ENCODE measurements around the gene PPP6R2.
A peak's percentile ranks its signal among the peaks of the same experiment; 100 is the strongest.

PPP6R2 gene

GRCh38 chr22:50477923-50478322 is 134.8 kb downstream of the PPP6R2 start:
- H3K4me3 ChIP-seq (ENCODE audit: low read depth, low read length), result no peak overlapping the region
- TF ChIP-seq CTCF (IDR thresholded peaks at IDR 0.05; ENCODE audit: control insufficient read depth, extremely low read depth, insufficient read depth), result no peak
- no peak for DNase-seq (ENCODE audit: low read depth)

GRCh38 chr22:50479721-50480120 is 136.6 kb downstream of the PPP6R2 start:
- TF ChIP-seq CTCF (IDR thresholded peaks at IDR 0.05; ENCODE audit: control insufficient read depth, extremely low read depth, insufficient read depth), result no peak
- DNase-seq (ENCODE audit: low read depth), result no peak
- H3K4me3 ChIP-seq (ENCODE audit: low read depth, low read length), result no peak overlapping the region

- no peak for DNase-seq (ENCODE audit: low read depth)
- peak overlapping the region; percentile 86 for H3K4me3 ChIP-seq (ENCODE audit: low read depth, low read length)
- no peak for TF ChIP-seq CTCF (IDR thresholded peaks at IDR 0.05; ENCODE audit: control insufficient read depth, extremely low read depth, insufficient read depth)
These were observed 137.9 kb downstream of the PPP6R2 start for GRCh38 chr22:50481045-50481439.

- H3K4me3 ChIP-seq (ENCODE audit: low read depth, low read length), result peak within 1 kb of the TSS; percentile 86
- no peak for DNase-seq (ENCODE audit: low read depth)
- no peak for TF ChIP-seq CTCF (IDR thresholded peaks at IDR 0.05; ENCODE audit: control insufficient read depth, extremely low read depth, insufficient read depth)
These were observed 138.4 kb downstream of the PPP6R2 start, which contains the start of gene ADM2 for GRCh38 chr22:50481440-50482106. Gene ADM2, plus strand, starts transcription at chr22:50481543. Its CDS starts 305 bp downstream, at chr22:50481848.

GRCh38 chr22:50482107-50483074 is 139.3 kb downstream of the PPP6R2 start:
- H3K4me3 ChIP-seq (ENCODE audit: low read depth, low read length), result peak overlapping the region; percentile 86
- TF ChIP-seq CTCF (IDR thresholded peaks at IDR 0.05; ENCODE audit: control insufficient read depth, extremely low read depth, insufficient read depth), result no peak
- DNase-seq (ENCODE audit: low read depth), result no peak

GRCh38 chr22:50483106-50483505 is 140.0 kb downstream of the PPP6R2 start:
- H3K4me3 ChIP-seq (ENCODE audit: low read depth, low read length), result peak overlapping the region; percentile 86
- DNase-seq (ENCODE audit: low read depth), result no peak
- no peak for TF ChIP-seq CTCF (IDR thresholded peaks at IDR 0.05; ENCODE audit: control insufficient read depth, extremely low read depth, insufficient read depth)

Measured in LNCaP clone FGC (cell line).